Measurements from ENCODE around the gene UBQLN4.

The UBQLN4 gene

GRCh38 chr1:156020293-156021092 is 33.1 kb downstream of the UBQLN4 start, which contains the start of gene SSR2:
TSS of gene SSR2 (minus strand) at chr1:156020951. CDS start at chr1:156020167, 784 bp downstream.
- Histone ChIP-seq H3K79me2 (ENCODE audit: low read length) (peaks cover 50% of the 10 kb centered on the region), H3K9me3 (replicated peaks; ENCODE audit: insufficient read depth, low read length) (no peaks in the 10 kb centered on the region), H3K9ac (ENCODE audit: low read length) (peak within 1 kb of the TSS; percentile 76), H3F3A (ENCODE audit: insufficient read depth, low read length) (peaks cover 11% of the 10 kb centered on the region; the same call in 1 of the 2 replicates), H3K4me2 (ENCODE audit: low read depth, low read length) (peak within 1 kb of the TSS; percentile 78), H3K9me2 (replicated peaks; ENCODE audit: insufficient read depth, low read length) (no peaks in the 10 kb centered on the region), H3K4me3 (ENCODE audit: low read length) (peak within 1 kb of the TSS; percentile 80), H4K20me1 (ENCODE audit: insufficient read depth, low read length) (no peaks in the 10 kb centered on the region), H3K4me1 (ENCODE audit: low read length) (peaks cover 7% of the 10 kb centered on the region; the same call in 1 of the 2 replicates), H3K27me3 (replicated peaks; ENCODE audit: insufficient read depth, low read length) (no peaks in the 10 kb centered on the region), H3K27ac (ENCODE audit: low read length) (peak within 1 kb of the TSS; percentile 3; the same call in 1 of the 2 replicates), H2AFZ (ENCODE audit: low read length) (peak within 1 kb of the TSS; percentile 76), H3K36me3 (replicated peaks; ENCODE audit: insufficient read depth, low read length) (peaks cover 8% of the 10 kb centered on the region; the same call in 1 of the 2 replicates)
- TF ChIP-seq EZH2 (optimal IDR thresholded peaks at IDR 0.05; ENCODE audit: low read depth, low read length): no peak
- TF ChIP-seq CTCF (IDR thresholded peaks at IDR 0.05; ENCODE audit: low read length): no peak; the same call in 1 of the 2 replicates
- TF ChIP-seq EZH2phosphoT487 (IDR thresholded peaks at IDR 0.05; ENCODE audit: low read length): no peak
- peak; percentile 98 for DNase-seq

GRCh38 chr1:156019946-156020292 is 33.7 kb downstream of the UBQLN4 start:
- Histone ChIP-seq H3K9ac (ENCODE audit: low read length) (peak overlapping the region; percentile 76), H3K4me1 (ENCODE audit: low read length) (peaks cover 9% of the 10 kb centered on the region), H3K79me2 (ENCODE audit: low read length) (peaks cover 53% of the 10 kb centered on the region), H3K9me3 (replicated peaks; ENCODE audit: insufficient read depth, low read length) (no peaks in the 10 kb centered on the region), H3F3A (ENCODE audit: insufficient read depth, low read length) (peaks cover 14% of the 10 kb centered on the region; the same call in 1 of the 2 replicates), H3K4me3 (ENCODE audit: low read length) (peak overlapping the region; percentile 80), H3K27me3 (replicated peaks; ENCODE audit: insufficient read depth, low read length) (no peaks in the 10 kb centered on the region), H3K27ac (ENCODE audit: low read length) (peak overlapping the region; percentile 3; the same call in 1 of the 2 replicates), H3K4me2 (ENCODE audit: low read depth, low read length) (peak overlapping the region; percentile 69), H4K20me1 (ENCODE audit: insufficient read depth, low read length) (no peaks in the 10 kb centered on the region), H3K36me3 (replicated peaks; ENCODE audit: insufficient read depth, low read length) (peaks cover 8% of the 10 kb centered on the region; the same call in 1 of the 2 replicates), H2AFZ (ENCODE audit: low read length) (no peak overlapping the region), H3K9me2 (replicated peaks; ENCODE audit: insufficient read depth, low read length) (no peaks in the 10 kb centered on the region)
- DNase-seq: no peak
- TF ChIP-seq CTCF (IDR thresholded peaks at IDR 0.05; ENCODE audit: low read length) (no peak), EZH2 (optimal IDR thresholded peaks at IDR 0.05; ENCODE audit: low read depth, low read length) (no peak)

GRCh38 chr1:156014829-156015228 is 38.8 kb downstream of the UBQLN4 start:
- Histone ChIP-seq H3K9ac (ENCODE audit: low read length) (no peak overlapping the region), H2AFZ (ENCODE audit: low read length) (no peak overlapping the region), H3K4me1 (ENCODE audit: low read length) (peaks cover 55% of the 10 kb centered on the region), H3K4me3 (ENCODE audit: low read length) (no peak overlapping the region), H3K27me3 (replicated peaks; ENCODE audit: insufficient read depth, low read length) (no peaks in the 10 kb centered on the region), H3K4me2 (ENCODE audit: low read depth, low read length) (peak overlapping the region; percentile 18; the same call in 1 of the 2 replicates), H3K36me3 (replicated peaks; ENCODE audit: insufficient read depth, low read length) (peaks cover 17% of the 10 kb centered on the region), H3K9me2 (replicated peaks; ENCODE audit: insufficient read depth, low read length) (no peaks in the 10 kb centered on the region), H3K9me3 (replicated peaks; ENCODE audit: insufficient read depth, low read length) (no peaks in the 10 kb centered on the region), H3K27ac (ENCODE audit: low read length) (peak overlapping the region; percentile 8; the same call in 1 of the 2 replicates), H3K79me2 (ENCODE audit: low read length) (peaks cover 70% of the 10 kb centered on the region), H3F3A (ENCODE audit: insufficient read depth, low read length) (peaks cover 42% of the 10 kb centered on the region), H4K20me1 (ENCODE audit: insufficient read depth, low read length) (no peaks in the 10 kb centered on the region)
- no peak for DNase-seq
- TF ChIP-seq EZH2 (optimal IDR thresholded peaks at IDR 0.05; ENCODE audit: low read depth, low read length) (no peak), EZH2phosphoT487 (IDR thresholded peaks at IDR 0.05; ENCODE audit: low read length) (no peak), CTCF (IDR thresholded peaks at IDR 0.05; ENCODE audit: low read length) (no peak)

All from MM.1S (cell line).